Measurements from ENCODE around the gene KDM4B. TPM values are rescaled to one million over a fixed set of nuclear protein-coding genes. Genes with fewer than 3 reads are reported as not detected.

Gene KDM4B
- total and polyA plus RNA-seq, 10 of the 15 experiments (the other 5 are each of a cell fraction or from before 2014, with no cell fraction given), result 0.47 to 49.6 (median 16.2) TPM

DNA sequence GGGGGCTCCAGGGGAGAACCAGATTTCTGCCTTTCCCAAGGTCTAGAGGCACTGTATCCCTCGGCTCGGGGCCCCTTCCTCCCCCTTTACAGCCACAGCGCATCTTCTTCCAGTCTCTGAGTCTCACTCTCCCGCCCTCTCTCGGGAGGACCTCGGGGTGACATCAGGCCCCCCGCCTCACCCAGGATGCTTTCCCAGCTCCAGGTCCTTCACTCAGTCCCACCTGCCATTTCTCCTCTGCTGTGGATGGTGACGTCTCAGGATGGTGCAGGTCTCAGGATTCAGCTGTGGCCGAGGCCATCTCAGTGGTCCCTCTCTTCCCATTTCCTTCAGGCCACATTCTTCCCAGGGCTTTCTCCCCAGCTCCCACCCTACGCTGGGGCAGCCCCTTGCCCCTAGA is 13.6 kb upstream of the KDM4B start:
- POLR2A ChIA-PET, result no interaction called here
- intact Hi-C loops (cut with micrococcal nuclease; ENCODE audit: unreplicated experiment), result no loop called here
- RAD21 ChIA-PET (ENCODE audit: unreplicated experiment), result no interaction called here
- H3K79me2 ChIP-seq (ENCODE audit: control insufficient read depth, insufficient read depth, low read length), result no peaks in the 10 kb centered on the region
- ATAC-seq, result no peak
- SMC1A ChIA-PET (ENCODE audit: uncharacterized antibody, unreplicated experiment), result no interaction called here
- H2AFZ ChIP-seq (ENCODE audit: control insufficient read depth, low read depth, low read length), result no peak overlapping the region
- H3K27me3 ChIP-seq (replicated peaks in 1 of 2; ENCODE audit: control insufficient read depth in 2 of 2, insufficient read depth in 2 of 2, low read length in 1 of 2), result no peaks in the 10 kb centered on the region
- TF ChIP-seq MEF2B (IDR thresholded peaks at IDR 0.05; ENCODE audit: partially characterized antibody, poor library complexity, severe bottlenecking), result no peak
- TF ChIP-seq, protein P1, sequence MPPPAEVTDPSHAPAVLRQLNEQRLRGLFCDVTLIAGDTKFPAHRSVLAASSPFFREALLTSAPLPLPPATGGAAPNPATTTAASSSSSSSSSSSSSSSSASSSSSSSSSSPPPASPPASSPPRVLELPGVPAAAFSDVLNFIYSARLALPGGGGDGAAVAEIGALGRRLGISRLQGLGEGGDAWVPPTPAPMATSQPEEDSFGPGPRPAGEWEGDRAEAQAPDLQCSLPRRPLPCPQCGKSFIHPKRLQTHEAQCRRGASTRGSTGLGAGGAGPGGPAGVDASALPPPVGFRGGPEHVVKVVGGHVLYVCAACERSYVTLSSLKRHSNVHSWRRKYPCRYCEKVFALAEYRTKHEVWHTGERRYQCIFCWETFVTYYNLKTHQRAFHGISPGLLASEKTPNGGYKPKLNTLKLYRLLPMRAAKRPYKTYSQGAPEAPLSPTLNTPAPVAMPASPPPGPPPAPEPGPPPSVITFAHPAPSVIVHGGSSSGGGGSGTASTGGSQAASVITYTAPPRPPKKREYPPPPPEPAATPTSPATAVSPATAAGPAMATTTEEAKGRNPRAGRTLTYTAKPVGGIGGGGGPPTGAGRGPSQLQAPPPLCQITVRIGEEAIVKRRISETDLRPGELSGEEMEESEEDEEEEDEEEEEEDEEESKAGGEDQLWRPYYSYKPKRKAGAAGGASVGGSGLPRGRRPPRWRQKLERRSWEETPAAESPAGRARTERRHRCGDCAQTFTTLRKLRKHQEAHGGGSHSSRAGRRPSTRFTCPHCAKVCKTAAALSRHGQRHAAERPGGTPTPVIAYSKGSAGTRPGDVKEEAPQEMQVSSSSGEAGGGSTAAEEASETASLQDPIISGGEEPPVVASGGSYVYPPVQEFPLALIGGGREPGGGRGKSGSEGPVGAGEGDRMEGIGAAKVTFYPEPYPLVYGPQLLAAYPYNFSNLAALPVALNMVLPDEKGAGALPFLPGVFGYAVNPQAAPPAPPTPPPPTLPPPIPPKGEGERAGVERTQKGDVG (CRISPR knock-in tag; IDR thresholded peaks at IDR 0.05), result no peak
- TF ChIP-seq, protein P2, sequence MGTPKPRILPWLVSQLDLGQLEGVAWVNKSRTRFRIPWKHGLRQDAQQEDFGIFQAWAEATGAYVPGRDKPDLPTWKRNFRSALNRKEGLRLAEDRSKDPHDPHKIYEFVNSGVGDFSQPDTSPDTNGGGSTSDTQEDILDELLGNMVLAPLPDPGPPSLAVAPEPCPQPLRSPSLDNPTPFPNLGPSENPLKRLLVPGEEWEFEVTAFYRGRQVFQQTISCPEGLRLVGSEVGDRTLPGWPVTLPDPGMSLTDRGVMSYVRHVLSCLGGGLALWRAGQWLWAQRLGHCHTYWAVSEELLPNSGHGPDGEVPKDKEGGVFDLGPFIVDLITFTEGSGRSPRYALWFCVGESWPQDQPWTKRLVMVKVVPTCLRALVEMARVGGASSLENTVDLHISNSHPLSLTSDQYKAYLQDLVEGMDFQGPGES (IDR thresholded peaks at IDR 0.05), result no peak
- no peak for TF ChIP-seq CBX5 (IDR thresholded peaks at IDR 0.05; ENCODE audit: low read depth)
- no peak for TF ChIP-seq ZNF384 (IDR thresholded peaks at IDR 0.05; ENCODE audit: borderline replicate concordance, low read depth, low read length)
- TF ChIP-seq HDAC2 (IDR thresholded peaks at IDR 0.05), result no peak
- TF ChIP-seq NBN (IDR thresholded peaks at IDR 0.05), result no peak
- no peak for TF ChIP-seq CEBPB (IDR thresholded peaks at IDR 0.05; ENCODE audit: borderline replicate concordance in 1 of 2, low read depth in 2 of 2, low read length in 2 of 2)
- TF ChIP-seq RFX5 (IDR thresholded peaks at IDR 0.05; ENCODE audit: low read depth, low read length), result no peak
- H3K9ac ChIP-seq (ENCODE audit: control insufficient read depth, insufficient read depth, low read length), result no peak overlapping the region
- CTCF ChIA-PET, result no interaction called here
- in situ Hi-C loops (cut with MboI), result no loop called here
- no peaks in the 10 kb centered on the region for H4K20me1 ChIP-seq (ENCODE audit: control insufficient read depth, insufficient read depth)
- no peak for DNase-seq (ENCODE audit: low read depth, low spot score)
- no peaks in the 10 kb centered on the region for H3K9me3 ChIP-seq (replicated peaks; ENCODE audit: control insufficient read depth, insufficient read depth, low read length)
- no peak for FAIRE-seq
- H3K4me1 ChIP-seq (ENCODE audit: control insufficient read depth, insufficient read depth, low read length), result no peaks in the 10 kb centered on the region
- H3K4me2 ChIP-seq (ENCODE audit: control insufficient read depth, insufficient read depth), result no peak overlapping the region
- no peak overlapping the region for H3K27ac ChIP-seq (ENCODE audit: control insufficient read depth, insufficient read depth)
- no TSS peak for BruUV-seq (replicated peaks)
- 90% methylated on average over 10 of the region's 10 CpGs for WGBS (ENCODE audit: insufficient coverage, insufficient replicate concordance, low lambda C conversion rate, missing lambda C conversion rate)
- peaks cover 12 to 40% of the 10 kb centered on the region in 2 experiments for H3K36me3 ChIP-seq (ENCODE audit: control insufficient read depth in 2 of 2, insufficient read depth in 2 of 2, low read length in 1 of 2)
- no peak overlapping the region for H3K4me3 ChIP-seq

All from GM12878 (cell line).